ENCODE measurements around the gene FAM107B. TPM values are rescaled to one million over a fixed set of nuclear protein-coding genes. Genes with fewer than 3 reads are reported as not detected.

FAM107B gene
- total and polyA plus RNA-seq, 2 of the 4 experiments (the other 2 are of a cell fraction): 26.4 to 27.1 TPM

DNA sequence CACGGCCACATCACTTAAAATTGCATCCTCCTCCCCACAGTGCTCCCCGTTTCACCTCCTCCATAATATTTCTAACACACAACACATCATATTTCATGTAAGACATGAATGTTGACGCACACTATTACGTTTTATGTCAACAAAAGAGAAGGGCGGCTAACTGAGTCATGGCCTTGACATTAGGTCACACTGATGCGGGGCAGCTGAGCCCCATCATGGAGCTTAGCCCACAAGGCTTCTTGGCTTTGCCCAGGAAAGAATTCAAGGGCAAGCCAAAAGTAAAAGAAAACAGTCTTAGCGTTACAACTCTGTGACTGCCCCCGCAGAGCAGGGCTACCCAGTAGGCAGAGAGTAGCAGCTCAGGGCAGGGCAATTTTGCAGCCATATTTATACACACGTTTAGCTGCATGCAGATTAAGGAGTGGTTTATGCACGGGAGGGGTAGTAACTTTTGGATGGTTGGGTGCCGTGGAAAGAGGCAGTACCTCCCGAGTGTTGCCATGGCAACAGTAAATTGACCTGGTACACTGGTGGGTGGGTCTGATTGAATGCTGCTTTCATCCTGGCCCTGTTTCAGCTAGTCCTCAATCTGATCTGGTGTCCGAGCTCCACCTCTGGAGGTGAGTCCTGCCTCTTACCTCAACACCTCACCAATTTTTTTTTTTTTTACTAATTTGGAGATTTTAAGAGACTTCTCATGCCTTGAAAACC lies 287.8 kb downstream of the FAM107B start:
- Histone ChIP-seq H2AK5ac (ENCODE audit: low read depth, low read length) (peak overlapping the region; percentile 69), H3K27me3 (ENCODE audit: control insufficient read depth, insufficient read depth, low read length) (no peaks in the 10 kb centered on the region), H3K56ac (ENCODE audit: extremely low read depth, insufficient read depth, low read length) (peak overlapping the region; percentile 37; the same call in 1 of the 2 replicates), H3K36me3 (ENCODE audit: control insufficient read depth, insufficient read depth, low read length) (no peaks in the 10 kb centered on the region), H4K20me1 (ENCODE audit: insufficient read depth, low read length) (no peaks in the 10 kb centered on the region), H2AK9ac (replicated peaks; ENCODE audit: low read depth, low read length, poor library complexity) (peak overlapping the region; percentile 68), H3K14ac (replicated peaks; ENCODE audit: low read depth, low read length) (peak overlapping the region; percentile 93), H4K8ac (ENCODE audit: low read depth in 2 of 2, low read length in 2 of 2) (peak overlapping the region; percentile 45 to 87), H3K18ac (ENCODE audit: low read depth, low read length) (peak overlapping the region; percentile 84), H3K9me3 (ENCODE audit: control insufficient read depth, insufficient read depth, low read length) (peaks cover 2% of the 10 kb centered on the region), H3K4me1 (ENCODE audit: control insufficient read depth, insufficient read depth, low read length) (peaks cover 9% of the 10 kb centered on the region), H3K4me3 (ENCODE audit: insufficient read depth, low read depth, low read length) (0 out of 2 replicates have a peak overlapping the region, but pooled peaks have one; percentile 4), H4K5ac (ENCODE audit: low read depth, low read length) (peak overlapping the region; percentile 53), H4K91ac (ENCODE audit: insufficient read depth, low read depth, low read length) (peak overlapping the region; percentile 88), H3K79me1 (ENCODE audit: low read depth in 1 of 2, low read length in 2 of 2) (no peaks in the 10 kb centered on the region), H2AFZ (replicated peaks; ENCODE audit: low read length, poor library complexity) (peak overlapping the region; percentile 35), H3K9ac (ENCODE audit: low read depth, low read length) (peak overlapping the region; percentile 45), H3K9me1 (ENCODE audit: insufficient read depth, low read length) (peaks cover 8% of the 10 kb centered on the region; the same call in 1 of the 2 replicates), H2BK15ac (ENCODE audit: low read depth, low read length) (peak overlapping the region; percentile 50; the same call in 2 of the 3 replicates), H2BK120ac (ENCODE audit: low read depth, low read length) (peak overlapping the region; percentile 79), H3K23ac (ENCODE audit: low read depth, low read length) (peak overlapping the region; percentile 87), H3K4me2 (ENCODE audit: low read depth, low read length) (peak overlapping the region; percentile 64), H2BK5ac (ENCODE audit: low read depth, low read length, poor library complexity, severe bottlenecking) (peak overlapping the region; percentile 90), H2BK20ac (ENCODE audit: low read depth, low read length) (peak overlapping the region; percentile 90), H3K27ac (ENCODE audit: insufficient read depth, low read length) (peak overlapping the region; percentile 91), H3K4ac (ENCODE audit: low read depth, low read length) (peak overlapping the region; percentile 85)
- DNase-seq (peak; percentile 94), ATAC-seq (ENCODE audit: low read depth) (peak; percentile 83)
- POLR2A ChIA-PET (ENCODE audit: unreplicated experiment): interaction anchor here (0.6 kb wide), 1 partner anchor 65 kb away, joined by 4 read pairs; no protein-coding TSS in a partner anchor
- in situ Hi-C loops (cut with MboI; ENCODE audit: low sequenced_read_pairs): loop anchor here (10.0 kb wide), 1 partner anchor 692 kb away; no protein-coding TSS in a partner anchor
- CTCF ChIA-PET: interaction anchor here (0.5 to 1.3 kb wide), 2 partner anchors 90 to 827 kb away, joined by 3 read pairs; no protein-coding TSS in a partner anchor
- TF ChIP-seq CEBPB (IDR thresholded peaks at IDR 0.05; ENCODE audit: low read depth, low read length) (peak; percentile 54), MXI1 (IDR thresholded peaks at IDR 0.05; ENCODE audit: borderline replicate concordance, low read depth, low read length) (no peak), MAFK (IDR thresholded peaks at IDR 0.05; ENCODE audit: low read depth, low read length) (no peak; the same call in 1 of the 2 replicates), SMC3 (IDR thresholded peaks at IDR 0.05; ENCODE audit: low read depth, low read length) (no peak), NFE2L2 (IDR thresholded peaks at IDR 0.05; ENCODE audit: low read depth, low read length) (peak; percentile 45; the same call in 1 of the 2 replicates), RAD21 (IDR thresholded peaks at IDR 0.05; ENCODE audit: low read length) (no peak), RCOR1 (IDR thresholded peaks at IDR 0.05; ENCODE audit: insufficient replicate concordance, low read length) (no peak), FOS (IDR thresholded peaks at IDR 0.05; ENCODE audit: low read depth, low read length) (peak; percentile 87), RFX5 (IDR thresholded peaks at IDR 0.05; ENCODE audit: low read depth, low read length) (no peak), CHD1 (IDR thresholded peaks at IDR 0.05; ENCODE audit: low read depth, low read length) (no peak), POLR2A (IDR thresholded peaks at IDR 0.05; ENCODE audit: low read depth, low read length) (no peak)
- 10% methylated on average over 6 of the region's 13 CpGs; no CpG with 5 or more reads in 1 of the 2 experiments for WGBS, 2 experiments (ENCODE audit: extremely low coverage in 2 of 2, insufficient read length in 1 of 2)
- BruUV-seq (replicated peaks): no TSS peak
- dilution Hi-C loops (cut with HindIII; ENCODE audit: low sequenced_read_pairs, unreplicated experiment): no loop called here
- intact Hi-C loops (cut with micrococcal nuclease): no loop called here

Data from IMR-90 (cell line).